H9 (cell line): Measurements from ENCODE around the gene ACSBG1. TPM values are rescaled to one million over a fixed set of nuclear protein-coding genes. Genes with fewer than 3 reads are reported as not detected.

ENCODE experiments used
- DNase-seq: peaks from one replicate; pipeline ENCODE4 v3.0.0-alpha.2; 2017
- H2AFZ ChIP-seq: one replicate; pipeline ENCODE4 v1.6.1; 2013; ENCODE audit warnings: mild to moderate bottlenecking, low read length, control low read depth, moderate library complexity
- H2AK5ac ChIP-seq: 2 replicates; pipeline ENCODE4 v1.6.1; 2013; ENCODE audit warnings: low read length, control low read depth, mixed read lengths; ENCODE audit not compliant: insufficient read length
- H2BK120ac ChIP-seq: one replicate; pipeline ENCODE4 v1.6.1; 2013; ENCODE audit warnings: low read depth, mild to moderate bottlenecking, low read length, control low read depth, inconsistent platforms; ENCODE audit not compliant: poor library complexity, severe bottlenecking
- H2BK12ac ChIP-seq: 2 replicates; pipeline ENCODE4 v1.6.1; 2013; ENCODE audit warnings: low read length, control low read depth, mixed read lengths, low read depth; ENCODE audit not compliant: insufficient read length
- H2BK15ac ChIP-seq: 2 replicates; pipeline ENCODE4 v1.6.1; 2013; ENCODE audit warnings: low read depth, low read length, control low read depth
- H2BK20ac ChIP-seq: one replicate; pipeline ENCODE4 v1.6.1; 2013; ENCODE audit warnings: low read depth, mild to moderate bottlenecking, low read length, control low read depth, inconsistent platforms; ENCODE audit not compliant: poor library complexity, severe bottlenecking
- H2BK5ac ChIP-seq: 2 replicates; pipeline ENCODE4 v1.6.1; 2013; ENCODE audit warnings: low read length, control low read depth, mixed read lengths; ENCODE audit not compliant: insufficient read length
- H3K14ac ChIP-seq: 2 replicates; pipeline ENCODE4 v1.6.1; 2013; ENCODE audit warnings: low read length, control low read depth; ENCODE audit not compliant: insufficient read depth
- H3K18ac ChIP-seq: 2 replicates; pipeline ENCODE4 v1.6.1; 2013; ENCODE audit warnings: low read depth, mild to moderate bottlenecking, mixed read lengths, low read length, control low read depth; ENCODE audit not compliant: insufficient read length
- H3K23ac ChIP-seq: 2 replicates; pipeline ENCODE4 v1.6.1; 2013; ENCODE audit warnings: low read length, control low read depth, mixed read lengths, low read depth; ENCODE audit not compliant: insufficient read length
- H3K23me2 ChIP-seq: 2 replicates; pipeline ENCODE4 v1.6.1; 2013; ENCODE audit warnings: low read depth, mild to moderate bottlenecking, mixed read lengths, low read length, control low read depth; ENCODE audit not compliant: insufficient read length, poor library complexity, severe bottlenecking
- H3K27ac ChIP-seq: 2 replicates; pipeline ENCODE4 v1.5.1; 2013; ENCODE audit warnings: low read length, control low read depth, mixed read lengths, low read depth; ENCODE audit not compliant: insufficient read length
- H3K27me3 ChIP-seq: 2 replicates; pipeline ENCODE4 v1.6.1; 2013; ENCODE audit warnings: low read length, control low read depth, inconsistent platforms; ENCODE audit not compliant: insufficient read depth
- H3K4ac ChIP-seq: 2 replicates; pipeline ENCODE4 v1.6.1; 2013; ENCODE audit warnings: low read depth, mild to moderate bottlenecking, control low read depth, inconsistent platforms, low read length, moderate library complexity
- H3K4me1 ChIP-seq: 2 replicates; pipeline ENCODE4 v1.6.1; 2013; ENCODE audit warnings: low read length, control low read depth, inconsistent platforms; ENCODE audit not compliant: insufficient read depth
- H3K4me2 ChIP-seq: 2 replicates; pipeline ENCODE4 v1.6.1; 2013; ENCODE audit warnings: low read length, control low read depth, mixed read lengths; ENCODE audit not compliant: insufficient read length, insufficient read depth
- H3K56ac ChIP-seq: 2 replicates; pipeline ENCODE4 v1.6.1; 2013; ENCODE audit warnings: low read depth, mild to moderate bottlenecking, mixed read lengths, low read length, control low read depth; ENCODE audit not compliant: insufficient read length
- H3K79me1 ChIP-seq: 2 replicates; pipeline ENCODE4 v1.6.1; 2013; ENCODE audit warnings: low read depth, mild to moderate bottlenecking, moderate library complexity, low read length, control low read depth, inconsistent platforms; ENCODE audit not compliant: insufficient read depth, poor library complexity, severe bottlenecking
- H3K79me2 ChIP-seq: 2 replicates; pipeline ENCODE4 v1.6.1; 2013; ENCODE audit warnings: low read length, control low read depth, inconsistent platforms; ENCODE audit not compliant: insufficient read depth
- H3K9ac ChIP-seq: 2 replicates; pipeline ENCODE4 v1.6.1; 2013; ENCODE audit warnings: low read length, control low read depth, mixed read lengths; ENCODE audit not compliant: insufficient read length; ENCODE audit errors: extremely low read depth
- H3K9me3 ChIP-seq: one replicate; pipeline ENCODE4 v1.6.1; 2013; ENCODE audit warnings: low read depth, low read length, inconsistent platforms; ENCODE audit not compliant: control insufficient read depth
- H3T11ph ChIP-seq: one replicate; pipeline ENCODE4 v1.6.1; 2013; ENCODE audit warnings: mild to moderate bottlenecking, low read length, control low read depth, inconsistent platforms
- H4K20me1 ChIP-seq: one replicate; pipeline ENCODE4 v1.6.1; 2013; ENCODE audit not compliant: control insufficient read depth, insufficient read length, insufficient read depth
- H4K5ac ChIP-seq: 2 replicates; pipeline ENCODE4 v1.6.1; 2013; ENCODE audit warnings: low read depth, mild to moderate bottlenecking, mixed read lengths, low read length, control low read depth; ENCODE audit not compliant: insufficient read length
- H4K8ac ChIP-seq: replicated peaks from 2 replicates; pipeline ENCODE4 v1.6.1; 2013; ENCODE audit warnings: low read length, control low read depth, mixed read lengths, low read depth; ENCODE audit not compliant: insufficient read length
- H4K91ac ChIP-seq: 2 replicates; pipeline ENCODE4 v1.6.1; 2013; ENCODE audit warnings: low read depth, mild to moderate bottlenecking, moderate library complexity, mixed read lengths, low read length, control low read depth; ENCODE audit not compliant: insufficient read length
- H3K27ac Mint-ChIP-seq, 3 experiments: 2 replicates in 2 of 3; 3 replicates in 1 of 3; pipeline ENCODE4 v1.8.0; 2020 to 2021; ENCODE audit warnings: mixed read lengths in 3 of 3, mild to moderate bottlenecking in 1 of 3, moderate library complexity in 1 of 3
- H3K27me3 Mint-ChIP-seq: 2 replicates; pipeline ENCODE4 v1.8.0; 2021; ENCODE audit warnings: low read depth, mild to moderate bottlenecking, moderate library complexity, mixed read lengths
- H3K36me3 Mint-ChIP-seq, 3 experiments: 2 replicates in 2 of 3; 3 replicates in 1 of 3; pipeline ENCODE4 v1.8.0; 2020 to 2021; ENCODE audit warnings: low read depth in 3 of 3, mixed read lengths in 3 of 3; ENCODE audit not compliant: insufficient read depth in 1 of 3
- H3K4me1 Mint-ChIP-seq, 2 experiments: 2 replicates each; pipeline ENCODE4 v1.8.0; 2020; ENCODE audit warnings: mixed read lengths in 2 of 2
- H3K4me3 Mint-ChIP-seq, 2 experiments: 2 replicates in 1 of 2; 3 replicates in 1 of 2; pipeline ENCODE4 v1.8.0; 2020 to 2021; ENCODE audit warnings: mild to moderate bottlenecking in 2 of 2, mixed read lengths in 2 of 2, moderate library complexity in 1 of 2
- H3K9me3 Mint-ChIP-seq, 2 experiments: 2 replicates in 1 of 2; 3 replicates in 1 of 2; pipeline ENCODE4 v1.8.0; 2020; ENCODE audit warnings: mild to moderate bottlenecking in 2 of 2, mixed read lengths in 2 of 2, moderate library complexity in 1 of 2
- WGBS: extraction: QIAGEN DNeasy Blood & Tissue Kit; methylation state at CpG from one replicate; pipeline ENCODE4 v1.1.7; 2013; ENCODE audit warnings: missing lambda C conversion rate, low lambda C conversion rate, mixed read lengths; ENCODE audit not compliant: insufficient read length; ENCODE audit errors: extremely low coverage; 5-methylcytosine and 5-hydroxymethylcytosine counted together
- total RNA-seq: library from RNA; stranded (reverse); gene quantifications from 2 replicates; pipeline ENCODE4 v1.2.1, GENCODE V29; 2021
- TF ChIP-seq, protein P1 (sequence below): fragments of 200-600 bp; sonication (generic); conservative IDR thresholded peaks from 3 replicates; pipeline ENCODE4 v1.8.0; 2021; ENCODE audit warnings: antibody characterized with exemption, mild to moderate bottlenecking

The ACSBG1 gene
- total RNA-seq, 1 experiment from 2014 or later = 2.2 TPM

DNA sequence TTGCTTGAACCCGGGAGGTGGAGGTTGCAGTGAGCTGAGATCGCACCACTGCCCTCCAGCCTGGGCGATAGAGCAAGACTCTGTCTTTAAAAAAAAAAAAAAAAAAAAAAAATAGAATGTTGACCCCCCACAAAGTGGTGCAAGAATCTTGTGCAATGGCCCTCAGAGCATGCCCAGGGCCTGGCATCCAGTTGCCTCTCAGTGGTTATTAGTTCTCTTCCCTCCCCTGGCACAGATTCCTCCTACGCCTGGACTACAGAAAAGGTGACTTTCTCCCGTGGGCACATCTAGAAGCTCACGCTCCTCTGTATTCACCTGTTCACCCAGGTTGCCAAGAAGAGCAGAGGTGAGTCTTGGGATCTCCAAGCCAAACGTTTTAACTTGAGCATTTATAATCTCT, 36.7 kb downstream of the ACSBG1 start:
- Mint-ChIP-seq H3K27ac (no peak overlapping the region), H3K9me3 (no peaks in the 10 kb centered on the region), H3K4me3 (no peak overlapping the region), H3K36me3 (peaks cover 0 to 2% (median 0%) of the 10 kb centered on the region in 3 experiments; a peak in 1 of 7 replicates), H3K4me1 (peaks cover 0 to 2% of the 10 kb centered on the region in 2 experiments; a peak in 2 of 4 replicates), H3K27me3 (no peaks in the 10 kb centered on the region; the same call in 1 of the 2 replicates)
- H2BK15ac ChIP-seq = no peak overlapping the region
- no peak overlapping the region for H3K14ac ChIP-seq
- H3K18ac ChIP-seq = no peak overlapping the region
- no peak overlapping the region for H3T11ph ChIP-seq
- no peaks in the 10 kb centered on the region for H3K79me2 ChIP-seq
- no peak overlapping the region for H3K4ac ChIP-seq
- TF ChIP-seq, protein P1, sequence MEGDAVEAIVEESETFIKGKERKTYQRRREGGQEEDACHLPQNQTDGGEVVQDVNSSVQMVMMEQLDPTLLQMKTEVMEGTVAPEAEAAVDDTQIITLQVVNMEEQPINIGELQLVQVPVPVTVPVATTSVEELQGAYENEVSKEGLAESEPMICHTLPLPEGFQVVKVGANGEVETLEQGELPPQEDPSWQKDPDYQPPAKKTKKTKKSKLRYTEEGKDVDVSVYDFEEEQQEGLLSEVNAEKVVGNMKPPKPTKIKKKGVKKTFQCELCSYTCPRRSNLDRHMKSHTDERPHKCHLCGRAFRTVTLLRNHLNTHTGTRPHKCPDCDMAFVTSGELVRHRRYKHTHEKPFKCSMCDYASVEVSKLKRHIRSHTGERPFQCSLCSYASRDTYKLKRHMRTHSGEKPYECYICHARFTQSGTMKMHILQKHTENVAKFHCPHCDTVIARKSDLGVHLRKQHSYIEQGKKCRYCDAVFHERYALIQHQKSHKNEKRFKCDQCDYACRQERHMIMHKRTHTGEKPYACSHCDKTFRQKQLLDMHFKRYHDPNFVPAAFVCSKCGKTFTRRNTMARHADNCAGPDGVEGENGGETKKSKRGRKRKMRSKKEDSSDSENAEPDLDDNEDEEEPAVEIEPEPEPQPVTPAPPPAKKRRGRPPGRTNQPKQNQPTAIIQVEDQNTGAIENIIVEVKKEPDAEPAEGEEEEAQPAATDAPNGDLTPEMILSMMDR = no peak
- no peak overlapping the region for H3K4me2 ChIP-seq
- no peak for DNase-seq
- no peak overlapping the region for H2BK5ac ChIP-seq
- no peak overlapping the region for H2AK5ac ChIP-seq
- H3K27ac ChIP-seq = no peak overlapping the region
- no peak overlapping the region for H3K23ac ChIP-seq
- no peak overlapping the region for H4K5ac ChIP-seq
- H3K9ac ChIP-seq = no peak overlapping the region
- H4K20me1 ChIP-seq = no peaks in the 10 kb centered on the region
- WGBS = no CpG with 5 or more reads among the region's 7 CpGs
- H3K23me2 ChIP-seq = no peaks in the 10 kb centered on the region
- no peaks in the 10 kb centered on the region for H3K9me3 ChIP-seq
- no peaks in the 10 kb centered on the region for H3K4me1 ChIP-seq
- no peaks in the 10 kb centered on the region for H3K27me3 ChIP-seq
- no peak overlapping the region for H2BK12ac ChIP-seq
- H2BK120ac ChIP-seq = no peak overlapping the region
- no peak overlapping the region for H2AFZ ChIP-seq
- no peak overlapping the region for H3K56ac ChIP-seq
- no peak overlapping the region for H4K8ac ChIP-seq
- no peaks in the 10 kb centered on the region for H3K79me1 ChIP-seq
- H2BK20ac ChIP-seq = no peak overlapping the region
- H4K91ac ChIP-seq = no peak overlapping the region
